Thyroid gland (tissue), 4 donors: ENCODE measurements around the gene CBR1.

Experiments used
- CTCF ChIP-seq, 6 experiments: fragments of 200-600 bp in 3 of 6; fragments of 450-650 bp in 3 of 6; sonication (generic) in 3 of 6; IDR thresholded peaks; one replicate each; pipeline ENCODE4 v1.5.1; 2016 to 2019; ENCODE audit warnings: antibody characterized with exemption in 6 of 6, mild to moderate bottlenecking in 2 of 6, inconsistent platforms in 1 of 6, moderate library complexity in 1 of 6
- POLR2A ChIP-seq, 2 donors: fragments of 450-650 bp; IDR thresholded peaks; one replicate each; pipeline ENCODE4 v1.6.1; 2017; ENCODE audit warnings: antibody characterized with exemption in 2 of 2, mild to moderate bottlenecking in 2 of 2, moderate library complexity in 1 of 2

DNA sequence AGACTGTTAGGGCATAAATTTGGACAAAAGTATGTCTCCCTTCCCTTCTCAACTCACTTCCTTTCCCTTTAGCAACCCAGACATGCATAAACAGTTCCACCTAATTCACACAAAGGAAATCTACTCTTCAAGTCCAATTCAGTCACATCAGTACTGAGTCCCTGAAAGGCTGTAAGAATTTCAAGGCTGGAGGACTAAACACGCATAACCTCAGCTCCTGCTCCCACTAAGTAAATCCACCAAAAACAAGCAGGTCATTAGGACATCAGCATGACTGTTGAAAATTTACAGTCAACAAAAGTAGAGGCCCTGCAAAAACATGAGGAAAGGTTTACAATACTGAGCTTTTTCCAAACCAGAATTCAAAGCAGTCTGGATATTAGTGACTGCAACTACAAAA, 27.9 kb upstream of the CBR1 start:
- TF ChIP-seq CTCF (IDR thresholded peaks at IDR 0.05) (no peak), POLR2A (IDR thresholded peaks at IDR 0.05) (no peak)
